Activated T-cell treated with anti-CD3 and anti-CD28 coated beads for 24 hours (primary cell): Measurements from ENCODE around the gene TMEM233.

Source experiments
- DNase-seq: peaks from one replicate; pipeline ENCODE4 v3.0.0-alpha.2; 2020; ENCODE audit warnings: low read depth

The TMEM233 gene

DNA sequence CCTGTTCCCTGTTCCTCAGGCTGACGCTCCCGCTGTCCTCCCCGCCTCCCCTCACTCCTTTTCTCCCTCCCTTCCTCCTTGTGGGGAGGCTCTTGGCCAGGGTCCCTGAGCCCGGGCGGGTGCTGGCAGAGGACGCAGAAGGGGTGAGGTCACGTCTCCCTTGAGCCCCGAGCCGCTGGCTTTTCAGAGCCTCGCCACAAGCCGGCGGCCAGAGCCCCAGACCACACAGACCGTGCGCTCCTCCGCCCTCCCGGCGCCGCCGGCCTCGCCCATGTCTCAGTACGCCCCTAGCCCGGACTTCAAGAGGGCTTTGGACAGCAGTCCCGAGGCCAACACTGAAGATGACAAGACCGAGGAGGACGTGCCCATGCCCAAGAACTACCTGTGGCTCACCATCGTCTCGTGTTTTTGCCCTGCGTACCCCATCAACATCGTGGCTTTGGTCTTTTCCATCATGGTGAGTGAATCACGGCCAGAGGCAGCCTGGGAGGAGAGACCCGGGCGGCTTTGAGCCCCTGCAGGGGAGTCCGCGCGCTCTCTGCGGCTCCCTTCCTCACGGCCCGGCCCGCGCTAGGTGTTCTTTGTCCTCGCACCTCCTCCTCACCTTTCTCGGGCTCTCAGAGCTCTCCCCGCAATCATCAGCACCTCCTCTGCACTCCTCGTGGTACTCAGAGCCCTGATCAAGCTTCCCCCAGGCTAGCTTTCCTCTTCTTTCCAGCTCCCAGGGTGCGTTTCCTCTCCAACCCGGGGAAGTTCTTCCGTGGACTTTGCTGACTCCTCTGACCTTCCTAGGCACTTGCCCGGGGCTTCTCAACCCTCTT lies at the start of gene TMEM233:
TMEM233 (plus strand) TSS at position 197 of the 821 bp plus-strand sequence; CDS start at position 272, 75 bp downstream.
- no peak for DNase-seq

DNA sequence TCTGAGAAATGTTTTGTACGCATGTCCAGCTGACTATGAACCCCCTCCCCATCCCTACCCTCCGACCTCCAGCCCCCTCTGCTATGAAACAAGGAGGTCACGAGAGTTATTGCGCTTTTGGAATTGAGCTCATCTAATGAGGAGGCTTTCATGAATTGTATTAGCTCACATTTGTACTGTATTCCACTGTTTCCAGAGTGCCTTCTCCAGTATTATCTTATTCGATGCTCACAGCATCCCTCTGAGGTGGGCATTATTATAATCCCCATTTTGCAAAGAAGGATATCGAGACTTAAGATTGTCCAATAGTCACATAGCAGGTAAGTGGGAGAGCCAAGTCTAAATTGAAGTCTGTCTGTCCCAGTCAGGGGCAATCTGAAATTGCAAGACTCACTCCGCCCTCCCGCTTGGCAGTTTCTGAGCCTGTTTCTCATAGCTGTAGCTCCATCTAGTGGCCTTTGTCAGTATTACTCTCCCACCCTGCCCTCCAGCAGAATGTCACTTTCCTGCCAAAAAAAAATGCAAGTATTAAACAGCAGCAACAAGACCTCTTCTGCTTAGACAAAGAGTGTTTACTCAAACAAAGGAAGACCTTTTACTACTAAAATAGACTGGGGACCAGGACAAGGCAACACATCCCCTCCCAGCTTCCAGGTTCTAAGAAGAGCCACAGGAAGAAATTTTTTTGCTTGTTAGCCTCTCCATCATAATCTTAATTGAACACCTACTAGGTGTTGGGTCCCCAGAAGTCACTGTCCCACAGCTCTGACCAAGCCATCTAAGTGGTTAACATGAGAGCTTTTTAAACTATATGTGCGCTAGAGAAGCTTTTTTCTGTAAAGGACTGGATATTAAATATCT lies 48.6 kb upstream of the TMEM233 start:
- peak; percentile 49 for DNase-seq

DNA sequence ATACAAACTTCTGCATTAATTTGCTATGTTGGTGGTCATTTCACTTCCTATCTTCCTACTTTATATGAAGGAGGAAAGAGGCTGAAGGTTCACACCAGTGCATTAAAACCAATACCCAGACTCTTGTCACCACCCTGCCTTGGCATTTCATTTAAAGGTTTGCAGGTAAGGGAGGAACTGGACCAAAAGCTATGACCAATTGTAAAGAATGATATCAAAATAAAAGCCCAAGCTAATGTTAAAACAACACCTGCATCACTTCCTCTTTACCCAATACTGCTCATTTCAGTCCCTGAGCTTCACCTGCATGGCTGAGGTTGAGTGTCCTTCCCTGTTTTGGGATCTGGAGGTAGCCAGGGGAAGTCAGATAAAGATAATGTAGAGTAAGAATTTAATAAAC lies 47.2 kb upstream of the TMEM233 start:
- no peak for DNase-seq

DNA sequence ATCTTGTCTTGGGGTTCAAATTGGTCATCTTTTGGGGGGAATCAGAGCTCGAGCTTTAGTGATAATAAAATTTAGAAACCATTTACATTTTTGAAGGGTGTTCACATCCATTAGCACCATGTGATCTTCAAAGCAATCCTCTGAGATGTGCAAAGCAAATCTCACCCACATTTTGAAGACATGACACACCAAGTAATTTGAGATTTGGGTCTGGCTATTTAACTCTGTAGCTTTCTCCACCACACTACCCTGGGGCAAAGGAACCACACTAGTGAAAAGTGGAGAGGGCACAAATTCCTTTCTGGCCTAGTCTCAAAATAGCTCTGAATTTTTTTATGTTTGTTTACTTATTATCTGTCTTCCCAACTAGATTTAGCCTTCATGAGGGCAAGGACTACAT lies 46.6 kb upstream of the TMEM233 start:
- DNase-seq: no peak

DNA sequence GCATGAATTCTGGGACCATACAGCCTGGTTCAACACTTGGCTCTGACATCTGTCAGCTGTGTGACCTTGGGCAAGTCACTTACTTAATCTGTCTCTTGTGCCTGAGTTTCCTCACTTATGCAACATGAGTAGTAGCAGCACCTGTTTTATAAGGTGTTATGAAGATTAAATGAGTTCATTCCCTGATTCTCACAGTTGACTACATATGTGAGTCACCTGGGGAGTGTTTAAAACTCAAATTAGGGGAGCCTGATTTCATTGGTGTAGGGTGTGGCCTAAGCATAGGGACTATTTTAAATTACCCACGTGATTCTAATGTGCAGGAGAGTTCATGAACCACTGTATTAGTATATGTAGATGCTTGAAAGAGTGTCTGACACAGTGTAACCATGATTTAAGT lies 36.7 kb upstream of the TMEM233 start:
- no peak for DNase-seq

DNA sequence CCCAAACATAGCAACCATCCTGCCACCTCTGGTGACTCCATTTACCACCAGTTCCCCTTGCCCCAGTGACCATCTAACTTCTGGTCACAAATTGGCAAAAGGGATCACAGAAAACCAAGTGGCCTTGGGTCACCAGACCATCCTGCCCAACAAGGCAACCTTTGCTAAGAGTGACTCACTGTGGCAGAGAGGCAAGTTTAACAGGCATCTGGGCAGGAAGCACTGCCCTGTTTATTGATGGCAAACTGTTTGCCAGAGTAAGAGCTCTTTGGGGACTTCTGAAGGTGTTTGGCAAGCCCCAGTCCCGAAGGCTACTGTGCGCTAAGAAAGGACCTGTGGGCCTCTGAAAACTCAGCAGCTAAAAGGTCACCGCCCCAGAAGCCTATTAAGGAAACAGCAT lies 28.2 kb upstream of the TMEM233 start:
- DNase-seq: no peak

DNA sequence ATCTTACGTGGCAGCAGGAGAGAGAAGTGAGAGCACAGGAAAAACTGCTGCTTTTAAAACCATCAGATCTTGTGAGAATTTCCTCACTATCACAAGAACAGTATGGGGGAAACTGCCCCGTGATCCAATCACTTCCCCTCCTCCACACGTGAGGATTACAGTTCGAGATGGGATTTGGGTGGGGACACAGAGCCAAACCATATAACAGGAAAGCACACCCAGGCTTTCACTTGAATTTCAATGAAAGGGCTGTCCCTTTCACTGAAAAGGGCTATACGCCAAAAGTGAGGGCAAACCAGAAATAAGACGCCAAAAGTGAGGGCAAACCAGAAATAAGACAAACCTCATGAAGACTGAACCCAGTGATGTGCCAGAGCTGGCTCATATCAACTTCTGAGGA lies 22.8 kb upstream of the TMEM233 start:
- DNase-seq: no peak

DNA sequence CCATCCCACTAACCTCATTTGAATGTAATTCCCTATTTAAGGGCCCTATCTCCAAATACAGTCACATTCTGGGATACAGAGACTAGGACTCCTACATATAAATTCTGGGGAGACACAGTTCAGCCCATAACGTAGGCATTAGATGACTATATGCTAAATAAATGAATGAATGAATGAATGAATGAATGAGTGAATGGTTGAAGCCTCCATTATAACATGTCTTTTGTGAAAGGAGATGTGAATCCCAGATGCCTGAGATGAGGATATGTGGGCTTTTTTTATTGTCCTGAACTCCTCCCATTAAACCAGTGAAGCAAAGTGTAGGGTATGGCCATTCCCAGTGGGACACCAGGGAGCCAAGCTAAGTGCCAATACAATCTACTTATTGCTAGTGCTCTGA lies 20.5 kb upstream of the TMEM233 start:
- no peak for DNase-seq

DNA sequence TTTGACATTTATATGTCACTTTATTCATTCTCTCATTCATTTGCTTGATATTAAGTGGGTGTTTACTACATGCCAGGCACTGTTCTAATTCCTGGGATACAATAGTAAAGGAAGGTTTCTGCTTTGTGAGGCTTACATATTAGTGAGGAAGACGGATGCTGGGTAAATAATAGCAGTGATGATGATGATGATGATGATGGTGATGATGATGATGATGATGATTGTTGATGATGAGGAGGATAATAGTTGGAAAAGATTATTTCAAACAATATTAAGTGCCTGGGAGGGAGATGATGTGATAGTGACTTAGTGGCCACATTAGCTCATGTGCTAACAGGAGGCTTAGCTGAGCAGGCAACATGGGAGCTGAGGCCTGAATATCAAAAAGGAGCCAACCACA lies 19.3 kb upstream of the TMEM233 start:
- no peak for DNase-seq

DNA sequence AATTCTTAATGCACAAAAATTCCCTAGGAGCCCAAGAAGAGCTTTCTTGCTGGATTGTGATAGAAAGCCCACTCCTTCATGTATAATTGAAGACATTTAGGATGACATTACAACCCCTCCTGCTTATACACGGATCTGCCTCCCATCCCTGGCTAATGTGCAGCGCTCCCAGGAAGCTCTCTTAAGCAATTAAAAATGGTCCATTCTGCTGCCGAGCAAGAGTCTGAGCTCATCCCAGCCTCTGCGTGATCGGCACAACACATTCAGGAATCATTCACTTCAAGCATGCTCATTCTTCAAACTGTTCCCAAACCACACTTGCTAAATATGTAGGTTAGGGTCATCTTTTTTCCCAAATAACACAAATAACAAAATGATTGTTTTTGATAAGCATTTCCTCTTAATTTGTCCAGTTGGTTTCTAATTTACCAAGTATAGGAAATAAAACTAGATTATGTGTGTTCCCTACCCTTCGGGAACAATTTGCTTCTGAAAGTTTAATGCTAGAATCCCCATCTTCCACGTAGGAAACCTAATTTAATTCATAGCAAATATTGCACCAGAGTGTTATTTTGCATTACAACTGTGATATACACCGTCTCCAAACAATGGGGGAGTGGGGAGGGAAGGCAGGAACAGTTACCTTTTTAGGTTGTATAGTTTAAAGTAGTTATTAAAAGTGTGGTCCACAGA lies 17.3 kb upstream of the TMEM233 start:
- DNase-seq: no peak

DNA sequence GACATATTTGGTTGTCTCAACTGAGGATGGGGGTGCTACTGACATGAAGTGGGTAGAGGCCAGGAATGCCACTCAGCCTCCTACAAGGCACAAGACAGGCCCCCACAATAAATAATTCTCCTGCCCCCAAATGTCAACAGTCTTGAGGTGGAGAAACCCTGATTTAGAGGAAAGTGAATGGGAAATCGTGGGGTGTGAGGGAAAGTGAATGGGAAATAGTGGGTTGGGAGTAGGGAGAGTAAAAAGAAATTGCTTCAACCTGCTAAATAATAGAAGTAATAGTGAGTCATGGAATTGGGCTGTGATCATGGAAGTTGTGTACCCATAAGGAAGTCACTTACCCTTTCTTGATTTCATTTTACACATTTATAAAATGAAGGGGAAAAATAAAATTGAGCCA lies 16.7 kb upstream of the TMEM233 start:
- no peak for DNase-seq

DNA sequence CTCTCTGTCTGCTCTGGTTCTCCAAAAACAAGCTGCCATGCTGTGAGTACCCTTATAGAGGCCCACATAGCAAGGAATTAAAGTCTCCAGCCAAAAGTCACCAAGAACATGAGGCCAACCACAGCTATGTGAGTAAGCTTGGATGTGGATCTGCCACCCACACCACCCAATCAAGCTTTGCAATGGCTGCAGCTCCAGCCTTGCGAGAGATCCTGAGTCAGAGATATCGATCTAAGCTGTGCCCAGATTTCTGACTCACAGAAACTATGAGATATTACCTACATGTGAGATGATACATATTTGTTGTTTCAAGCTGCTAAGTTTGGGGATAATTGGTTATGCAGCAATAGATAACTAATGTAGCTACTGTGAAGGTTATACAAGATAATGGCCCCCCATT lies 15.5 kb upstream of the TMEM233 start:
- DNase-seq: no peak

DNA sequence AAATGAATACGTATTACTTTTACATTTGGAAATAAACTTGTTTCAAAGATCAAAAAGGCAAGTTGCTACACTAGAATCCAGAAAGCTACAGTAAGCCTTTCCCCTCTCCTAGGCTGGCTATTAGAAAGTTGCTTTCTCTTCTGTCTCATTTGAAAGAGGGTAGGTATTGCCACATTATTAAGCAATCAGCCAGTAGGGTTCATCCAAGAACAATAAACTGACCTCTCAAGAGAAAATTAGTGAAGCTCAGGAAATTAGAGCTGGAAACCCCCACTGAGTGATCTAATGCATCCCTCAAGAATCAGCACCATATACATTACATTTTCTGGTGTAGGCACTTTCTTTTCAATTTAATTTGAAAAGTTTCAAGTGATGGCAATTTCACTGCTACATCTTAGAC lies 4.5 kb upstream of the TMEM233 start:
- DNase-seq: no peak

DNA sequence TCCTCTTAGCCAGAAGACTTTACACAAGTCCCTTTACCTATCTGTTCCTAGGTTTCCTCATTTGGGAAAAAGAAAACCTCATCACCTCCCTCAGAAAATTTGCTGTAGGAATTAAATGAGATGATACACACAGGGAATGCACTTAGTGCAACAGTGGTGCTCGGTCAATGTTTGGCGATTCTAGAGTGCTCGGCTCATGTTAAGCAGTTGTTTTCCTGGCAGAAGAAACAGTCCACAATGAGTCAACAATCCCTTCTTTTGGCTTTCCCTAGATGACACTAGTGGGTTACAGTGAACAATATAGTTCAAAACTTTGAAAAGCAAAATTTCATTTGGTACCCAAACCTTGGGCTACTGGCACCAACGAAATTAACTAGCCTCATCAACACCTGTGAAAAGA lies 3.9 kb upstream of the TMEM233 start:
- no peak for DNase-seq

DNA sequence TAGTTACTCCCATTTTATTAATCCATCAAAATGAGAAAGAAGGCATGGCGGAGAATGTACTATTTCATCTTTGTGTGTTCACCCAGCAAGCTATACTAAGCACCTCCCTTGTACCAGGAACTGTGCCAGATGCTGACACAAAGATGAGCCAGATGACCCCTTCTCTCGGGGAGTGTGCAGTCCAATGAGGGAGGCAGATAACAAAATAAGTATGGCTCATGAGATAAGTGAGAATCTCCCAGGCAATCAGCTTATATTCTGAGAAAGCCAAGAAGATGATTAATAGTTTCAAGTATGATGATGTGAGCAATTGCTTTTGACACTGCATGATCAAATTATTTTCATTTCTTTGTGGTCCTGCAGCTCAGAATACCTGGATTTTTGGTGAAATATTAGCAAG lies 1.3 kb upstream of the TMEM233 start:
- DNase-seq: no peak

DNA sequence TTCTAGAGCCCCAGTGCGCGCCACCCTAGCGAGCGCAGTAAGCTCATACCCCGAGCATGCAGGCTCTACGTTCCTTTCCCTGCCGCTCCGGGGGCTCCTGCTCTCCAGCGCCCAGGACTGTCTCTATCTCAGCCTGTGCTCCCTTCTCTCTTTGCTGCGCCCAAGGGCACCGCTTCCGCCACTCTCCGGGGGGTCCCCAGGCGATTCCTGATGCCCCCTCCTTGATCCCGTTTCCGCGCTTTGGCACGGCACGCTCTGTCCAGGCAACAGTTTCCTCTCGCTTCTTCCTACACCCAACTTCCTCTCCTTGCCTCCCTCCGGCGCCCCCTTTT lies 791 bp downstream of the TMEM233 start:
- no peak for DNase-seq

DNA sequence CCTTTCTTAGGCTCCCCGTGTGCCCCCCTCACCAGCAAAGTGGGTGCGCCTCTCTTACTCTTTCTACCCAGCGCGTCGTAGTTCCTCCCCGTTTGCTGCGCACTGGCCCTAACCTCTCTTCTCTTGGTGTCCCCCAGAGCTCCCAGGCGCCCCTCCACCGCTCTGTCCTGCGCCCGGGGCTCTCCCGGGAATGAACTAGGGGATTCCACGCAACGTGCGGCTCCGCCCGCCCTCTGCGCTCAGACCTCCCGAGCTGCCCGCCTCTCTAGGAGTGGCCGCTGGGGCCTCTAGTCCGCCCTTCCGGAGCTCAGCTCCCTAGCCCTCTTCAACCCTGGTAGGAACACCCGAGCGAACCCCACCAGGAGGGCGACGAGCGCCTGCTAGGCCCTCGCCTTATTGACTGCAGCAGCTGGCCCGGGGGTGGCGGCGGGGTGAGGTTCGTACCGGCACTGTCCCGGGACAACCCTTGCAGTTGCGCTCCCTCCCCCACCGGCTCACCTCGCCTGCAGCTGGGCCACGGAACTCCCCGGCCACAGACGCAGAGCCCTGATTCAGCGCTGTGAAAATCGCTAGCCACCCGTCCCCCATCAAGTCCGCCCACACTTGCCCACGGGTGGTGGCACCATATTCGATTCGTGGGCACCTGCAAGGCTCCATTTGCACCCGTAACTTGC lies 1.3 kb downstream of the TMEM233 start:
- DNase-seq: no peak

DNA sequence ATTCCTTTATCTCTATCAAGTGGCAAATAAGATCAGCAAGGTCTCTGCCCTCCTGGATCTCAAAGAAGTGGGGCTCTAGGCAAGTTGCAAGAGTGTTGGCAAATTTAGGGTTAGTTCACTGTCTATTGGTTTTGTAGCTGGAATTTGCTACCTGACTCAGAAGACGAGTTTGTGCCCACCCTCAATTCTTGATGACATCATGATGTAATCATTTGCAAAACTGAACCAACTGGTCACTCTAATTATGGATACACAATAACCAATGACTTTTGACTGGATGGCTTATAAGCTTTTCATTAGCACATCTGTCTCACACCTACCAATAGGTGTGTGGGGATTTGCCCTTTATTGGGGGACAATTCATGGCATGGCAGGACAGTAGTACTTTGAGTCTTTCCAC lies 4.6 kb downstream of the TMEM233 start:
- no peak for DNase-seq

DNA sequence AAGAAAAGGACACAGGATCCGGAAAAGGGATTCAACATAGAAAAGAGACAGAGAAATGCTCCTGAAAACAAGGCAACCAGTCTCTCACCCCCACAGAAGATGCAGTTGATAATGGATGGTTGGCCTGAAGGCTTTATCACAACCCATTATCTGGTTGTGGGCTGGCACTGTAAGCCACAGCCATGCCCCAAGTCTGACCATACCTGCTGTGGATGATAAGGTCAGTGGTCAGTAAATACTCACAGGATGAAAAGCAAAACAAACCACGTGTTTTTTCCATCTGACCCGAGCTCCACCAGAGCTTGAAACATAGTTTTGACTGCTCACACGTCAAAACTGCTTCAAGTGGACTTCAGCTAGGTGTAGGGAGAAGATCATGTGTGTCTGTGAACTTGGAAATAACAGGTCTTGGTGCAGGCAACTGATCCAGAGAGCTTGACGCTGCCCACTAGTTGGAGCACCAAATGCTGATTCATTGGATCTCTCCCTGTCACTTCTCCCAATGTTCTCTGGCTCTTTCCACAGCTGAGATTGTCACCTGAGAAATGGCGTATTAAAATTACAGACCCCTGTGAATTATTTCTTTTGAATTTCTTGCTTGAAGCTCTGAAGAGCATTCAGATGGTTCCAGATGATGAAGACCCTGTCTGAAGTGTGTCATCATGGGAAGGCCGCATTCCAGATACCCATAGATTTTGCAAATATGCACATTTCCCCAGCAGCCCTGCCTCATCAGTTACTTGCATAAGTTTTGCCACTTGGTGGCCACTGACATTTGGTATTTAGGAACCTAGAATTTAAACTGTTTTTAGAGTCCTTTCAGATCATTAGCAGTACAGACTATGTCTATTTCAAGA lies 8.5 kb downstream of the TMEM233 start:
- DNase-seq: no peak

DNA sequence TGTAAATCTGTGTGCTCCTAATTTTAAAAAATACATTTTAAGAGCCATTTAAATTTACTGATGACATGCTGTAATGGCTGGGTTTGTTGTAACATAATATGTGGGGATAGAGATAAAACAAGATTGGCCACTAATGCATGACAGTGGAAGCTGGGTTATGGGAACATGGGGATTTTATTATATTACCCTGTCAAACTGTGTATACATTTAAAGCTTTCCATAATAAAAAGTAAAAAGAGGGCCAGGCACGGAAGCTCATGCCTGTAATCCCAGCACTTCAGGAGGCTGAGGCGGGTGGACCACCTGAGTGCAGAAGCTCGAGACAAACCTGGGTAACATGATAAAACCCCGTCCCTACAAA lies 9.1 kb downstream of the TMEM233 start:
- DNase-seq: no peak

DNA sequence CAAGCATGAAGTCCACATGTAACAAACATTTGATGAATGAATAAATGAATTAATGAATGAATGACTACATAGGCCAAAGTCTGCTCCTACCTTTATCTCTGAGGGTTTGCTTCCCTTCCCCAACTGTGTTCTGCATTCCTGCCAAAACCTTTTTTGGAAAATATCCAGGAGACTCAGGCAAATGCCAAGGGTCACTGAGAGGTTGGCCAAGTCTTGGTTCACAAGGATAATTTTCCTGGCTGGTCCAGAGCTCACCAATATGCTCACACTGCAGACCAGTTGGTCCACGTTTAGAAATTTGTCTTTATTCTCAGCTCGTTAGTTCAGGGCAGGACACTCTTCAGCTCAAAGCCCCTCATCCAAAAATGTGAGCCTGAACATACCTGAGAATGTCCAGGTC lies 10.2 kb downstream of the TMEM233 start:
- DNase-seq: no peak

DNA sequence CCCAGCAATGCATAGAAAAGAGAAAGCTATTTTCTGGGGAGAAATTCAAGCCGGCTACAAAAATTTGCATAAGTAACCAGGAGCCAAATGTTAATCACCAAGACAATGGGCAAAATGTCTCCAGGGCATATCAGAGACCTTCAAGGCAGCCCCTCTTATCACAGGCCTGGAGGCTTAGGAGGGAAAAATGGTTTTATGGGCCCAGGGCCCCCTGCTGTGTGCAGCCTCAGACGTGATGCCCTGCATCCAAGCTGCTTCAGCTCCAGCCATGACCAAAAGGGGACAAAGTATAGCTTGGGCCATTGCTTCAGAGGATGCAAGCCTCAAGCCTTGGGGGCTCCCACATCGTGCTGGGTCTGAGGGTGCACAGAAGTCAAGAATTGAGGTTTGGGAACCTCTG lies 15.8 kb downstream of the TMEM233 start:
- DNase-seq: no peak
